GM12878 (cell line): ENCODE results near the gene DENND2C. TPM values are rescaled to one million over a fixed set of nuclear protein-coding genes. Genes with fewer than 3 reads are reported as not detected.

Experiments
- ATAC-seq: fragments of 200-7000 bp; cut with Tn5 transposase; 3 replicates; pipeline ENCODE4 v1.9.1; 2020; ENCODE audit warnings: mild to moderate bottlenecking, moderate library complexity
- BruUV-seq: library from RNA; stranded (reverse); fragments of 400-500 nt; replicated peaks from 2 replicates; lab custom pipeline; 2021; lab: Mats Ljungman, UMichigan
- CTCF ChIA-PET: fragments of 300-600 bp; sonication (Branson Sonifier 250); formaldehyde crosslinking; extraction: SDS; loops from one replicate; lab custom pipeline; 2021; ENCODE audit warnings: inconsistent platforms; lab: Yijun Ruan, JAX
- POLR2A ChIA-PET: fragments of 350-600 bp; formaldehyde crosslinking; extraction: SDS; loops from one replicate; lab custom pipeline; 2021; ENCODE audit warnings: inconsistent platforms; lab: Charles Lee
- RAD21 ChIA-PET: fragments of 300-600 bp; sonication (Branson Sonifier 250); formaldehyde crosslinking; loops from one replicate; lab custom pipeline; 2023; ENCODE audit warnings: antibody characterized with exemption; ENCODE audit not compliant: unreplicated experiment; lab: Charles Lee
- SMC1A ChIA-PET: fragments of 300-600 bp; sonication (Branson Sonifier 250); formaldehyde crosslinking; loops from one replicate; lab custom pipeline; 2023; ENCODE audit not compliant: unreplicated experiment, uncharacterized antibody; lab: Charles Lee
- DNase-seq: peaks from one replicate; pipeline ENCODE4 v3.0.0-alpha.2; 2011; ENCODE audit warnings: low read depth, low spot score
- FAIRE-seq: peaks from 3 replicates; lab custom pipeline; 2011; peaks lifted over from hg19 to GRCh38; lab: Jason Lieb, UNC
- H2AFZ ChIP-seq: 2 replicates; pipeline ENCODE4 v1.6.0; 2011; ENCODE audit warnings: low read depth, low read length, control low read depth; ENCODE audit not compliant: control insufficient read depth
- H3K27ac ChIP-seq: 2 replicates; pipeline ENCODE4 v1.5.1; 2011; ENCODE audit warnings: control low read depth; ENCODE audit not compliant: control insufficient read depth, insufficient read depth
- H3K27me3 ChIP-seq, 2 experiments: replicated peaks in 1 of 2; 2 replicates each; pipeline versions ENCODE4 v1.6.0 to v1.6.1; 2011; ENCODE audit warnings: low read length in 1 of 2; ENCODE audit not compliant: control insufficient read depth in 2 of 2, insufficient read depth in 2 of 2
- H3K36me3 ChIP-seq, 2 experiments: 2 replicates each; pipeline ENCODE4 v1.5.1; 2011; ENCODE audit warnings: low read length in 1 of 2; ENCODE audit not compliant: control insufficient read depth in 2 of 2, insufficient read depth in 2 of 2
- H3K4me1 ChIP-seq: 2 replicates; pipeline ENCODE4 v1.6.1; 2011; ENCODE audit warnings: mild to moderate bottlenecking, low read length, moderate library complexity, mixed read lengths; ENCODE audit not compliant: control insufficient read depth, insufficient read depth
- H3K4me2 ChIP-seq: 2 replicates; pipeline ENCODE4 v1.6.0; 2011; ENCODE audit warnings: control low read depth; ENCODE audit not compliant: control insufficient read depth, insufficient read depth
- H3K4me3 ChIP-seq: fragments of 200-600 bp; sonication (generic); 2 replicates; pipeline ENCODE4 v1.5.1; 2016
- H3K79me2 ChIP-seq: 2 replicates; pipeline ENCODE4 v1.6.0; 2011; ENCODE audit warnings: low read length; ENCODE audit not compliant: control insufficient read depth, insufficient read depth
- H3K9ac ChIP-seq: 2 replicates; pipeline ENCODE4 v1.8.0; 2011; ENCODE audit warnings: low read length, control low read depth, mixed read lengths; ENCODE audit not compliant: control insufficient read depth, insufficient read depth
- H3K9me3 ChIP-seq: replicated peaks from 3 replicates; pipeline ENCODE4 v1.5.1; 2011; ENCODE audit warnings: mild to moderate bottlenecking, low read length; ENCODE audit not compliant: control insufficient read depth, insufficient read depth
- H4K20me1 ChIP-seq: 2 replicates; pipeline ENCODE4 v1.6.0; 2011; ENCODE audit not compliant: control insufficient read depth, insufficient read depth
- CTCF ChIP-seq, 3 experiments: IDR thresholded peaks in 2 of 3; conservative IDR thresholded peaks in 1 of 3; 2 replicates each; pipeline ENCODE4 v1.5.1; 2011; ENCODE audit warnings: low read depth in 3 of 3, low read length in 3 of 3, mild to moderate bottlenecking in 3 of 3, control low read depth in 2 of 3, moderate library complexity in 2 of 3, inconsistent platforms in 1 of 3, mixed read lengths in 1 of 3; ENCODE audit not compliant: control insufficient read depth in 2 of 3, insufficient read depth in 1 of 3; ENCODE audit errors: extremely low read depth in 1 of 3
- ESRRA ChIP-seq: IDR thresholded peaks from 2 replicates; pipeline ENCODE4 v1.6.1; 2012; ENCODE audit warnings: mild to moderate bottlenecking, low read length, improper control_type of control experiment
- IRF3 ChIP-seq: fragments of 450-650 bp; IDR thresholded peaks from 2 replicates; pipeline ENCODE4 v1.6.1; 2014; ENCODE audit warnings: mild to moderate bottlenecking
- MTA3 ChIP-seq: IDR thresholded peaks from 2 replicates; pipeline ENCODE4 v1.6.1; 2012; ENCODE audit warnings: low read length, inconsistent platforms, borderline replicate concordance
- NR2C1 ChIP-seq: fragments of 450-650 bp; IDR thresholded peaks from 2 replicates; pipeline ENCODE4 v1.6.1; 2017; ENCODE audit warnings: antibody characterized with exemption, mild to moderate bottlenecking, moderate library complexity
- SUZ12 ChIP-seq: fragments of 200-600 bp; sonication (generic); IDR thresholded peaks from one replicate; pipeline ENCODE4 v1.6.1; 2018; ENCODE audit warnings: antibody characterized with exemption, mild to moderate bottlenecking; ENCODE audit not compliant: unreplicated experiment
- TARDBP ChIP-seq: IDR thresholded peaks from 2 replicates; pipeline ENCODE4 v1.6.1; 2016; ENCODE audit warnings: borderline replicate concordance
- YY1 ChIP-seq: IDR thresholded peaks from 2 replicates; pipeline ENCODE4 v1.6.1; 2011; ENCODE audit warnings: low read depth, mild to moderate bottlenecking, low read length
- ZBTB40 ChIP-seq: fragments of 450-650 bp; IDR thresholded peaks from 2 replicates; pipeline ENCODE4 v1.6.1; 2016; ENCODE audit warnings: mild to moderate bottlenecking, moderate library complexity, borderline replicate concordance
- WGBS: methylation state at CpG from one replicate; pipeline ENCODE4 v1.1.6; 2016; ENCODE audit warnings: low lambda C conversion rate; ENCODE audit not compliant: insufficient replicate concordance, insufficient coverage; ENCODE audit errors: missing lambda C conversion rate; 5-methylcytosine and 5-hydroxymethylcytosine counted together
- in situ Hi-C: fragments of 300-500 bp; cut with MboI; formaldehyde crosslinking; loops from 9 replicates; pipeline ENCODE4 v1.14.3; 2018; ENCODE audit warnings: mixed read lengths
- intact Hi-C: fragments of 100-400 bp; cut with micrococcal nuclease; formaldehyde crosslinking; loops from one replicate; pipeline ENCODE4 v1.14.2; 2022; ENCODE audit not compliant: unreplicated experiment
- polyA plus RNA-seq, 11 experiments: library from polyadenylated mRNA; depleted of rRNA in 4 of 11; unstranded in 6 of 11; stranded (reverse) in 5 of 11; fragments of >200 nt; fragmentation: Nextera tagmentation in 4 of 11; fragmentation: Illumina TruSeq in 1 of 11; extraction: Ambion mirVana in 4 of 11; extraction: Trizol in 1 of 11; gene quantifications; 1 replicate in 1 of 11; 2 replicates in 10 of 11; pipeline versions ENCODE4 v1.2.1 to v1.2.3, GENCODE V29; 2011 to 2016; ENCODE audit warnings: inconsistent platforms in 2 of 11, missing spikeins in 2 of 11, low read depth in 1 of 11
- total RNA-seq, 4 experiments: library from RNA; depleted of rRNA in 3 of 4; stranded (reverse); fragments of >200 nt in 3 of 4; fragmentation: Illumina TruSeq in 1 of 4; extraction: Trizol in 1 of 4; gene quantifications; 2 replicates each; pipeline versions ENCODE4 v1.2.1 to v1.2.3, GENCODE V29; 2013 to 2021

Gene DENND2C
- total and polyA plus RNA-seq, 10 of the 15 experiments (the other 5 are each of a cell fraction or from before 2014, with no cell fraction given), result 0.01 to 0.10 (median 0.06) TPM; not detected in 3

- Histone ChIP-seq H3K36me3 (no peaks in the 10 kb centered on the region; a peak in 1 of 4 replicates), H3K4me1 (peaks cover 6% of the 10 kb centered on the region; the same call in 1 of the 2 replicates), H3K27me3 (no peaks in the 10 kb centered on the region), H3K9me3 (no peaks in the 10 kb centered on the region), H3K4me2 (peak within 1 kb of the TSS; percentile 72), H3K79me2 (peaks cover 12% of the 10 kb centered on the region), H2AFZ (peak within 1 kb of the TSS; percentile 98), H3K27ac (peak within 1 kb of the TSS; percentile 71), H3K4me3 (peak within 1 kb of the TSS; percentile 96), H4K20me1 (no peaks in the 10 kb centered on the region), H3K9ac (peak within 1 kb of the TSS; percentile 86)
- RAD21 ChIA-PET, result interaction anchor here (1.1 kb wide), 1 partner anchor 71 kb away, joined by 4 read pairs; the partner anchor contains the start of gene TRIM33
- FAIRE-seq (peak; percentile 98), DNase-seq (peak; percentile 96), ATAC-seq (peak; percentile 98)
- intact Hi-C loops, result loop anchor here (2.0 kb wide), 1 partner anchor 21 kb away; no protein-coding TSS in a partner anchor
- in situ Hi-C loops, result no loop called here
- BruUV-seq, result TSS peak; percentile 97
- CTCF ChIA-PET, result interaction anchor here (0.9 to 2.1 kb wide), 4 partner anchors 14 to 471 kb away, joined by 3 to 6 read pairs (median 4); partner anchors contain the start of gene NRAS
- 8% methylated on average over 40 of the region's 40 CpGs for WGBS
- SMC1A ChIA-PET, result interaction anchor here (0.9 to 2.2 kb wide), 6 partner anchors 14 to 134 kb away, joined by 3 to 6 read pairs (median 4); partner anchors contain the start of gene NRAS
- POLR2A ChIA-PET, result interaction anchor here (0.7 kb wide), 1 partner anchor 199 kb away, joined by 3 read pairs; the partner anchor contains the start of gene SIKE1
- TF ChIP-seq MTA3, result no peak
- TF ChIP-seq ZBTB40, result peak; percentile 94
- peak; percentile 93 for TF ChIP-seq YY1
- no peak for TF ChIP-seq NR2C1
- no peak; the same call in 1 of the 2 replicates for TF ChIP-seq IRF3
- no peak for TF ChIP-seq CTCF (IDR thresholded peaks at IDR 0.05 in 2 of 3, conservative IDR thresholded peaks at IDR 0.05 in 1 of 3; ENCODE audit: control insufficient read depth in 2 of 3, extremely low read depth in 1 of 3, insufficient read depth in 1 of 3, low read depth in 3 of 3, low read length in 3 of 3)
- no peak for TF ChIP-seq ESRRA
- no peak for TF ChIP-seq TARDBP
- no peak for TF ChIP-seq SUZ12
Observed at GRCh38 chr1:114581335-114582287, 88.2 kb downstream of the DENND2C start, which contains the start of gene BCAS2. Gene BCAS2, minus strand, starts transcription at chr1:114581615. Its CDS starts 24 bp downstream, at chr1:114581591.
